IPS DF 6.9 (cell line): ENCODE data around the gene KDELR1.
A peak's percentile ranks its signal among the peaks of the same experiment; 100 is the strongest.

Experiments used
- DNase-seq: peaks from one replicate; pipeline ENCODE4 v3.0.0-alpha.2; 2013; ENCODE audit warnings: low read depth, low spot score
- H3K27ac ChIP-seq: one replicate; pipeline ENCODE4 v1.5.1; 2013; ENCODE audit warnings: low read length, control low read depth
- H3K27me3 ChIP-seq: 2 replicates; pipeline ENCODE4 v1.6.1; 2013; ENCODE audit warnings: mild to moderate bottlenecking, low read length; ENCODE audit not compliant: control insufficient read depth, insufficient read depth
- H3K36me3 ChIP-seq: 2 replicates; pipeline ENCODE4 v1.6.1; 2013; ENCODE audit warnings: low read length; ENCODE audit not compliant: control insufficient read depth, insufficient read depth
- H3K4me1 ChIP-seq: 2 replicates; pipeline ENCODE4 v1.6.1; 2013; ENCODE audit warnings: low read length; ENCODE audit not compliant: control insufficient read depth, insufficient read depth
- H3K4me3 ChIP-seq: 2 replicates; pipeline ENCODE4 v1.5.1; 2013; ENCODE audit warnings: mild to moderate bottlenecking, low read length
- H3K9me3 ChIP-seq: 2 replicates; pipeline ENCODE4 v1.6.1; 2013; ENCODE audit warnings: low read length, inconsistent platforms; ENCODE audit not compliant: control insufficient read depth, insufficient read depth
- WGBS: extraction: QIAGEN DNeasy Blood & Tissue Kit; methylation state at CpG from one replicate; pipeline ENCODE4 v1.1.7; 2013; ENCODE audit warnings: mixed read lengths, missing lambda C conversion rate; ENCODE audit not compliant: insufficient read length, insufficient coverage; 5-methylcytosine and 5-hydroxymethylcytosine counted together

KDELR1 gene

GRCh38 chr19:48391100-48392005 lies at the start of gene KDELR1:
Gene KDELR1 (minus strand): TSS chr19:48391551. CDS start chr19:48391358, 193 bp downstream.
- Histone ChIP-seq H3K36me3 (peaks cover 9% of the 10 kb centered on the region; the same call in 1 of the 2 replicates), H3K27ac (no peak within 1 kb of the TSS), H3K27me3 (peaks cover 10% of the 10 kb centered on the region; the same call in 1 of the 2 replicates), H3K4me3 (peak within 1 kb of the TSS; percentile 96), H3K4me1 (peaks cover 9% of the 10 kb centered on the region), H3K9me3 (no peaks in the 10 kb centered on the region)
- no CpG with 5 or more reads among the region's 42 CpGs for WGBS
- DNase-seq = no peak

DNA sequence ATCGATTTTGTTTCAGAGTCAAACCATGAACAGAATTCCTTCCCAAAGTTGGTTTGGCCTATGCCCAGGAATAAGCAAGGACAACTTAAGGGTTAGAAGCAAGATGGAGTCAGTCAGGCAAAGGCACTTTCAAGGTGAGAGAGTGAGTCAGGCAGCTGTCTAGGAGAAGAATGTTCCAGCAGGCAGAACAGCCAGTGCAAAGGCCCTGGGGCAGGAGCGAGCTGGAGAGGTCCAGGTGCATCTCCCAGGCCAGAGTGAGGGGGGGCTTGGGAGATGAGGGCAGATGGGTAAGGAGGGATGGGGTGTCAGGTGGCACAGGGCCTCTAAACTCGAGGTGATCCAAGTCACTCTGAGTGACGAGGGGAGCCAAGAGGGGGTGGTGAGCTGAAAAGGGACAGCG lies 45.2 kb upstream of the KDELR1 start:
- Histone ChIP-seq H3K4me3 (no peak overlapping the region), H3K27me3 (no peaks in the 10 kb centered on the region), H3K36me3 (no peaks in the 10 kb centered on the region), H3K27ac (no peak overlapping the region), H3K9me3 (no peaks in the 10 kb centered on the region), H3K4me1 (no peaks in the 10 kb centered on the region)
- DNase-seq = no peak
- no CpG with 5 or more reads among the region's 5 CpGs for WGBS

GRCh38 chr19:48433337-48433736 lies 42.0 kb upstream of the KDELR1 start:
- Histone ChIP-seq H3K36me3 (no peaks in the 10 kb centered on the region; the same call in 1 of the 2 replicates), H3K27me3 (no peaks in the 10 kb centered on the region), H3K27ac (no peak overlapping the region), H3K9me3 (no peaks in the 10 kb centered on the region), H3K4me1 (no peaks in the 10 kb centered on the region), H3K4me3 (no peak overlapping the region)
- no peak for DNase-seq
- no CpG with 5 or more reads among the region's 8 CpGs for whole genome bisulfite sequencing

DNA sequence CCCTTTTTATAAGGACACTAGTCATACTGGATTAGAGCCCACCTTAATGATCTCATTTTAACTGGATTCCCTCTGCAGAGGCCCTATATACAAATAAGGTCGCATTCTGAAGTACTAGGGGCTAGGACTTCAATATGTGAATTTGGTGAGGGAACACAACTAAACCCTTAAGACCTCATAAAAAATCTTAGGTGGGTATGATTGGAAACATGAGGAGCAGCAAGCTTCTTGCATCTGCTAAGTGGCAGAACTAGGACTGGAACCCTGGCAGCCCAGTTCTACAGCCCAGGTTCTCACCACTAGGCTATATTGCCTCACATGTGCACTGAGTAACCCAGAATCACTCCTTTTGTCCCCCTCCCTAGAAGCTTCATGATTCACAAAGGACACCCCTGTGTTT lies 37.3 kb upstream of the KDELR1 start:
- DNase-seq = no peak
- Histone ChIP-seq H3K36me3 (no peaks in the 10 kb centered on the region; the same call in 1 of the 2 replicates), H3K27me3 (no peaks in the 10 kb centered on the region), H3K4me1 (0 out of 2 replicates have a peak, but pooled peaks cover 1% of the 10 kb centered on the region), H3K27ac (no peak overlapping the region), H3K9me3 (no peaks in the 10 kb centered on the region), H3K4me3 (no peak overlapping the region)
- WGBS = no CpG with 5 or more reads among the region's 1 CpG

GRCh38 chr19:48424694-48425219 lies 33.4 kb upstream of the KDELR1 start:
- no peak overlapping the region for H3K4me3 ChIP-seq
- no CpG with 5 or more reads among the region's 8 CpGs for WGBS
- DNase-seq = no peak
- 0 out of 2 replicates have a peak, but pooled peaks cover 1% of the 10 kb centered on the region for H3K4me1 ChIP-seq
- H3K36me3 ChIP-seq = no peaks in the 10 kb centered on the region
- no peak overlapping the region for H3K27ac ChIP-seq
- no peaks in the 10 kb centered on the region for H3K27me3 ChIP-seq
- no peaks in the 10 kb centered on the region for H3K9me3 ChIP-seq

GRCh38 chr19:48421548-48421947 lies 30.2 kb upstream of the KDELR1 start:
- no peaks in the 10 kb centered on the region for H3K27me3 ChIP-seq
- no peak overlapping the region for H3K4me3 ChIP-seq

GRCh38 chr19:48419158-48419920 lies 28.0 kb upstream of the KDELR1 start:
- no CpG with 5 or more reads among the region's 31 CpGs for WGBS
- Histone ChIP-seq H3K27ac (no peak overlapping the region), H3K4me1 (peaks cover 4% of the 10 kb centered on the region), H3K4me3 (no peak overlapping the region), H3K9me3 (no peaks in the 10 kb centered on the region), H3K27me3 (no peaks in the 10 kb centered on the region), H3K36me3 (no peaks in the 10 kb centered on the region)
- no peak for DNase-seq

More at GRCh38 chr19:48421548-48421947, 30.2 kb upstream of the KDELR1 start:
- no peaks in the 10 kb centered on the region for H3K9me3 ChIP-seq
- WGBS = no CpG with 5 or more reads among the region's 16 CpGs
- H3K4me1 ChIP-seq = peaks cover 3% of the 10 kb centered on the region
- DNase-seq = no peak
- H3K36me3 ChIP-seq = no peaks in the 10 kb centered on the region
- H3K27ac ChIP-seq = no peak overlapping the region

- Histone ChIP-seq H3K27me3 (no peaks in the 10 kb centered on the region), H3K36me3 (no peaks in the 10 kb centered on the region), H3K4me3 (no peak overlapping the region), H3K9me3 (no peaks in the 10 kb centered on the region), H3K4me1 (peaks cover 8% of the 10 kb centered on the region), H3K27ac (no peak overlapping the region)
- no peak for DNase-seq
- no CpG with 5 or more reads among the region's 6 CpGs for WGBS
These were observed 27.1 kb upstream of the KDELR1 start for GRCh38 chr19:48418317-48419064.

DNA sequence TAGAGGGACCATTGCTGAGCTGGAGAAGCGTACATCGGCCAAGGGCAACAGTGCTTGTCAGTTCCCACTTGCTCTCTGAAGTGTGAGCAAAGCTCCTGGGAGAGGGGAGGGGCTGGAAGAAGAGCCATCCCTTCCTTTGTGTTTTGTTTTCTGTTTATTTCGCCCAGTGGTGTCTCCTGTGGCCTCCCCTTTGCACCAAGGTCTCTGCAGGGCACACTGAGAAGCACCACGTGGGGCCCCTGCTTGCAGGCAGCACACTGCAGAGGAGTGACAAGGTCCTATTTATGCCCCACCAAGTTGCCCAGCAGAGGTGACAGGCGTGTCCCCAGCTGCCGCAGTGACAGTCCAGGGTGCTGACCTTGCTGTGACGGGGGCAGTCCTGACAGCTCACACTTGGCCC lies 26.1 kb upstream of the KDELR1 start:
- no peaks in the 10 kb centered on the region for H3K27me3 ChIP-seq
- WGBS = no CpG with 5 or more reads among the region's 7 CpGs
- peaks cover 8% of the 10 kb centered on the region for H3K4me1 ChIP-seq
- no peak overlapping the region for H3K27ac ChIP-seq
- DNase-seq = no peak
- no peaks in the 10 kb centered on the region for H3K9me3 ChIP-seq
- no peak overlapping the region for H3K4me3 ChIP-seq
- H3K36me3 ChIP-seq = no peaks in the 10 kb centered on the region

- H3K4me1 ChIP-seq = peaks cover 8% of the 10 kb centered on the region
- no peaks in the 10 kb centered on the region for H3K36me3 ChIP-seq
- no CpG with 5 or more reads among the region's 30 CpGs for WGBS
- no peaks in the 10 kb centered on the region for H3K27me3 ChIP-seq
- H3K9me3 ChIP-seq = no peaks in the 10 kb centered on the region
- DNase-seq = no peak
- H3K4me3 ChIP-seq = no peak overlapping the region
- H3K27ac ChIP-seq = no peak overlapping the region
These were observed 24.5 kb upstream of the KDELR1 start for GRCh38 chr19:48415806-48416221.
